ENCODE results near the gene SNX14.

The SNX14 gene

DNA sequence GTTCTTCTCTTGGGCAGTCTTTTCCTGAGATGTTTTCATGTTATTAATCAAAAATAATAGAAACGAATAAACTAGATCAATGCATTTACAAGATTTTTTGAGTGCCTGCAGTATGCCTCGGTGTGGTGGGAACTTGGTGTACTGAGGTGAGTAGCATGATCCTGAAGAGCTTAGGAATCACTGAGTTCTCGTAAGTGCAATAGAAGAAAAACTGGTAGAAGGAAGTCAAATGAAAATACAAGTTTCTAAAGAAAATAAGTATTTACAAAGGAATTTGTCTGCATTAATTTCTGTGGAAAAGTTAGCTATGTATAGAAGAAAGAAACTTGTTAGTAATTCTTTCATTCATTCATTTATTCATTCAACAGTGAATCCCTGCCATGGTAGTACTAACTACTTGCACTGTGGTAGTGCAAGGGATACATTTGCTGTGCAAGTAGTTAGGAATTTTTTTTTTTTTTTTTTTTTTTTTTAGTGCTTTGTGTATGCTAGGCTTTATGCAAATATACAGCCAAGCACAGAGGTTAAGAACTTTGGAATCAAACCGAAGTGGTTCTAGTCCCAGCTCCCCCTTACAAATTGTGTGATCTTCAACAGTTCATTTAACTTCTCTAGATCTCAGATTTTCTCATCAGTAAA is 129.9 kb downstream of the SNX14 start:
- DNase-seq = no peak

GRCh38 chr6:85462673-85463072 is 131.0 kb downstream of the SNX14 start:
- DNase-seq = no peak

GRCh38 chr6:85461798-85462170 is 131.9 kb downstream of the SNX14 start:
- DNase-seq = no peak

- no peak for DNase-seq
Observed at GRCh38 chr6:85460921-85461797, 132.5 kb downstream of the SNX14 start.

GRCh38 chr6:85460154-85460920 is 133.3 kb downstream of the SNX14 start:
- no peak for DNase-seq

DNA sequence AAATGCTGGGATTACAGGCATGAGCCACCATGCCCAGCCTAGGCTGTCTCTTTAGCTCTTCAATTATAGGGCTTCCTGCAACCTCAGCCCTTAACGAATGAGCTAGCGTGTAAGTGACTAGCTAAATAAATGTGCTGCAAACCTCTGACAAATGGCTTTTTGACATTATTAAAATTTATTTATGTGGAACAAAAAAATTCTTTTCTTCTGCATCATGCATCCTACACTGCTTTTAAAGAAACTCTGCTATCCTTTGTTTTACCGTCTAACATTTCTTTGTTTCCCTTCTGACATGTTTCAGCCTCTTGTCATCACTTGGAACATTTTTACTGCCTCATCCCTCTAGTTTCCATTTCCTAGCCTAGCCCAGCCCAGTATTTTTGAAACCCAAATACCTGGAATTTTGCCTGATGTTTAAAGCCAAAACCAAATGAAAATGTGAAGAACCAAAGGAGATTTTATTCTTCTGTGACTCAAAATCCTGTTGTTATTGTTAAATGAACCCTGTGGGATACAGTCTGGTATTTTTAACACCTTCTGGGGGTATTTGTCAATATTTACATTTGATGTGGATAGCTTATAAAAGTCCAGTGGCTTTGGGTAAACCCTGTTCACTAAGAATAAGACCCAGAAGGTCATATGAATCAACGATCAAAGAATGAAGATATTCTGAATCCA is 134.3 kb downstream of the SNX14 start:
- DNase-seq = no peak

DNA sequence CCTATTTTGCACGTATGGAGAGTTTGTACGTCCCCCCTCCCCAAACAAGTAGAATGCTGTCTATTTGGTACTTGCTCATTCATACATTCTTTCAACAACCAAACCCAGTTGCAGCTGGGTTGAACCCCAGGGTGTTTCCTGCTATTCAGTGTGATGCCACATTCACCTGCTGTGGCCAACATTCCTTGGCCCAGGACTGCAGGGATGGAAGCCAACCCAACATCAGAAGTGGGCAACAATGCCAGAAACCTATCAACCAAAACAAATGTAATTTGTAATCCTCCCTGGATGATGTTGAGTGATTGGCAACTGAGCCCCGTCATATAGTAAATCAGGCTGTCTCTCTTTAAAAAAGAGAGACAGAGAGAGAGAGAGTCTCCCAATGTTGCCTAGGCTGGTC is 134.9 kb downstream of the SNX14 start:
- no peak for DNase-seq

- DNase-seq = no peak
Observed at GRCh38 chr6:85458184-85458583, 135.5 kb downstream of the SNX14 start.

GRCh38 chr6:85456782-85457181 is 136.9 kb downstream of the SNX14 start:
- DNase-seq = no peak
